Activated CD4-positive, alpha-beta T cell treated with anti-CD3 and anti-CD28 coated beads, Interleukin-2, amount 10 ng/mL, durations not matched to agents 24 days and 14 days (primary cell): ENCODE data around the gene E2F3. TPM values are rescaled to one million over a fixed set of nuclear protein-coding genes. Genes with fewer than 3 reads are reported as not detected.
A peak's percentile ranks its signal among the peaks of the same experiment; 100 is the strongest.
"Not testable (repeated sequence)": the region's sequence is repeated elsewhere in the genome, so short reads cannot be mapped to it uniquely, and the experiment has no call there.

Experiments used
- DNase-seq: peaks from one replicate; pipeline ENCODE4 v3.0.0; 2022
- H3K27ac Mint-ChIP-seq: one replicate; pipeline ENCODE4 v1.8.0; 2022; ENCODE audit warnings: mild to moderate bottlenecking, mixed read lengths
- H3K27me3 Mint-ChIP-seq: one replicate; pipeline ENCODE4 v1.8.0; 2022; ENCODE audit warnings: mixed read lengths
- H3K36me3 Mint-ChIP-seq: one replicate; pipeline ENCODE4 v1.8.0; 2022; ENCODE audit warnings: low read depth, mild to moderate bottlenecking, mixed read lengths
- H3K4me1 Mint-ChIP-seq: one replicate; pipeline ENCODE4 v1.8.0; 2021; ENCODE audit warnings: mixed read lengths
- H3K4me3 Mint-ChIP-seq: one replicate; pipeline ENCODE4 v1.8.0; 2022; ENCODE audit warnings: mild to moderate bottlenecking, moderate library complexity, mixed read lengths
- H3K9me3 Mint-ChIP-seq: one replicate; pipeline ENCODE4 v1.8.0; 2021; ENCODE audit warnings: mixed read lengths
- intact Hi-C: fragments of 100-400 bp; cut with micrococcal nuclease; formaldehyde crosslinking; loops from one replicate; pipeline ENCODE4 v1.15.1; 2023
- total RNA-seq: library from RNA; stranded (reverse); gene quantifications from 2 replicates; pipeline ENCODE4 v1.2.3, GENCODE V29; 2022

Gene E2F3
- total RNA-seq, 1 donor from 2014 or later = 28.0 TPM

DNA sequence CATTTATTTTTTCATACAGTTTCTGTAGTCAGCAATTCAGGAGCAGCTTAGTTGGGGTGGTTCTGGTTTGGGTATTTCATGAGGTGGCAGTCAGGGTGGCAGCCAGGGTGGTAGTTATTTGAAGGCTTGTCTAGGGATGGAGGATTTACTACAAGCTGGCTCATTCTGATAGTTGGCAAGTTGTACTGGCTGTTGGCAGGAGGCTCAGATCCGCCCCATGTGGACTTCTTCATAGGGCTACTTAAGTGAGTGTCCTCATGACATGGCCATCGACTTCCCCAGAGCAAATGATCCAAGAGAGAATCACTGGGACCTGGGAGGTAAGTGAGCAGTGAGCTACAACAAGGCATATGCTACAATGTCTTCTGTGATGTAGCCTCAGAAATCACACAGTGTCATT lies 110.2 kb downstream of the E2F3 start:
- intact Hi-C loops = no loop called here
- no peaks in the 10 kb centered on the region for H3K36me3 Mint-ChIP-seq
- H3K4me3 Mint-ChIP-seq = no peak overlapping the region
- H3K4me1 Mint-ChIP-seq = no peaks in the 10 kb centered on the region
- peaks cover 15% of the 10 kb centered on the region for H3K27me3 Mint-ChIP-seq
- H3K27ac Mint-ChIP-seq = no peak overlapping the region
- H3K9me3 Mint-ChIP-seq = no peaks in the 10 kb centered on the region
- no peak for DNase-seq

DNA sequence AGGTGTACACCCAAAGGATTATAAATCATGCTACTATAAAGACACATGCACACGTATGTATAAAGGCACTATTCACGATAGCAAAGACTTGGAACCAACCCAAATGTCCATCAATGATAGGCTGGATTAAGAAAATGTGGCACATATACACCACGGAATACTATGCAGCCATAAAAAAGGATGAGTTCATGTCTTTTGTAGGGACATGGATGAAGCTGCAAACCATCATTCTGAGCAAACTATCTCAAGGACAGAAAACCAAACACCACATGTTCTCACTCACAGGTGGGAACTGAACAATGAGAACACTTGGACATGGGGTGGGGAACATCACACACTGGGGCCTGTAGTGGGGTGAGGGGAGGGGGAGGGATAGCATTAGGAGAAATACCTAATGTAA lies 123.5 kb downstream of the E2F3 start:
- H3K36me3 Mint-ChIP-seq, DNase-seq, H3K27ac Mint-ChIP-seq, intact Hi-C loops, H3K4me3 Mint-ChIP-seq, H3K9me3 Mint-ChIP-seq: not testable (repeated sequence)
- Mint-ChIP-seq H3K27me3 (peaks cover 13% of the 10 kb centered on the region), H3K4me1 (peaks cover 12% of the 10 kb centered on the region)

DNA sequence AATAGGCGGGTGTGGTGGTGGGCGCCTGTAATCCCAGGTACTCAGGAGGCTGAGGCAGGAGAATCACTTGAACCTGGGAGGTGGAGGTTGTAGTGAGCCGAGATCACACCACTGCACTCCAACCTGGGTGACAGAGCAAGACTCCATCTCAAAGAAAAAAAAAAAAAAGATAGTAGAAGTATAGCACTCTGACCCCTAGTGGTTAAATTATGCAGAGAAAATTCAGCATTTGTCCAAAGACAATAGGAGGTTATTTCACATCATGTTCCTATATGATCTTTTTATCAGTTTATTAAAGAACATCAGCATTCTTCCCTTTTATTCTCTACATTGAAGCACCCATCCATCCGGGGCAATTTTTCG lies 127.4 kb downstream of the E2F3 start:
- H3K4me3 Mint-ChIP-seq, H3K36me3 Mint-ChIP-seq, H3K9me3 Mint-ChIP-seq, H3K27me3 Mint-ChIP-seq: not testable (repeated sequence)
- Mint-ChIP-seq H3K27ac (peak overlapping the region; percentile 30), H3K4me1 (peaks cover 22% of the 10 kb centered on the region)
- DNase-seq = peak; percentile 68
- intact Hi-C loops = loop anchor here (1.0 to 2.0 kb wide), 3 partner anchors 238 to 436 kb away; partner anchors contain the start of gene MBOAT1

DNA sequence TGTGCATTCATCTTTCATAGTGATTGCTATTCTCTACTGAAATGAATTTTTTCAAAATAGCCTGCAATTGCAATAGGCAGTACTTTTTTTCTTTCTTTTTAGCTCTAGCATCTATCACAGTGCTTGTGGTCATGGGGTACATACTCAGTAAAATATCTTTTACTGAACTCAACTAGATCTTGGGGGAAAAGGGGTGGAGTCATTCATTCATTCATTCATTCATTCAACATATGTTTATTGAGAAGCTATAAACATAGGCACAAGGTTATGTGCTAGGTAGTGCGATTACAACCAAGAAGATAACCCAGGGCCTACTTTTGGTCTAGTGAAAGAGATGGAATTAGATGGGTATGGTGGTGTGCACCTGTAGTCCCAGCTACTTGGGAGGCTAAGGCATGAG lies 131.2 kb downstream of the E2F3 start:
- intact Hi-C loops = no loop called here
- H3K9me3 Mint-ChIP-seq = no peaks in the 10 kb centered on the region
- H3K27me3 Mint-ChIP-seq = peaks cover 2% of the 10 kb centered on the region
- peak overlapping the region; percentile 41 for H3K27ac Mint-ChIP-seq
- H3K4me1 Mint-ChIP-seq = peaks cover 38% of the 10 kb centered on the region
- no peak for DNase-seq
- H3K4me3 Mint-ChIP-seq = no peak overlapping the region
- H3K36me3 Mint-ChIP-seq = peaks cover 13% of the 10 kb centered on the region

DNA sequence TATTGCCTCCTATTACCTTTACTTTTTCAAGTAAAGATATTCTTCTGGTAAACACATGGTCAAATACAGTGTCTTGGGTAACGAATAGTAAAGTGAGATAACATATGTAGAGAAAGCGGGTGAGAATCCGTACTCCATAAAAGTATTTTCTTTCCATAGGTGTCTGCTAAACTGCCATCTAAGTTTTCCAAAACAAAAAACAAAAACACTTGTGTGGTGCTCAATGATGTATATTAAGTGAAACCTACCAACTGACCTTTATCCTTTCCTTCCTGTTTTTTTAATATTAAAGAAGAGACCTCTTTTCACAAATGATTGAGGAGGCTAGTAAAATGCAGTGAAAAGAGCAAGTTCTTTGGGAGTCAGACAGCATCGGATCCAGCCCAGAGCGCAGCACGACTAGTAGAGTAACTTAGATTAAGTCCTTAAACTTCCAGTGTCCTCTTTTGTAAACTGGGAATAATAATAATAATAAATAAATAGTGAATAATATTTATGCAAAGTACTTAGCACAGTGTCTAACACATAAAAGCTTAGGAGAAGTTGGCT lies 132.1 kb downstream of the E2F3 start:
- H3K27me3 Mint-ChIP-seq = peaks cover 2% of the 10 kb centered on the region
- no peaks in the 10 kb centered on the region for H3K9me3 Mint-ChIP-seq
- DNase-seq = no peak
- H3K36me3 Mint-ChIP-seq = peaks cover 15% of the 10 kb centered on the region
- peak overlapping the region; percentile 96 for H3K4me3 Mint-ChIP-seq
- H3K27ac Mint-ChIP-seq = peak overlapping the region; percentile 95
- peaks cover 36% of the 10 kb centered on the region for H3K4me1 Mint-ChIP-seq
- intact Hi-C loops = loop anchor here (1.0 to 2.0 kb wide), 4 partner anchors 9 to 905 kb away; partner anchors contain the start of gene E2F3

DNA sequence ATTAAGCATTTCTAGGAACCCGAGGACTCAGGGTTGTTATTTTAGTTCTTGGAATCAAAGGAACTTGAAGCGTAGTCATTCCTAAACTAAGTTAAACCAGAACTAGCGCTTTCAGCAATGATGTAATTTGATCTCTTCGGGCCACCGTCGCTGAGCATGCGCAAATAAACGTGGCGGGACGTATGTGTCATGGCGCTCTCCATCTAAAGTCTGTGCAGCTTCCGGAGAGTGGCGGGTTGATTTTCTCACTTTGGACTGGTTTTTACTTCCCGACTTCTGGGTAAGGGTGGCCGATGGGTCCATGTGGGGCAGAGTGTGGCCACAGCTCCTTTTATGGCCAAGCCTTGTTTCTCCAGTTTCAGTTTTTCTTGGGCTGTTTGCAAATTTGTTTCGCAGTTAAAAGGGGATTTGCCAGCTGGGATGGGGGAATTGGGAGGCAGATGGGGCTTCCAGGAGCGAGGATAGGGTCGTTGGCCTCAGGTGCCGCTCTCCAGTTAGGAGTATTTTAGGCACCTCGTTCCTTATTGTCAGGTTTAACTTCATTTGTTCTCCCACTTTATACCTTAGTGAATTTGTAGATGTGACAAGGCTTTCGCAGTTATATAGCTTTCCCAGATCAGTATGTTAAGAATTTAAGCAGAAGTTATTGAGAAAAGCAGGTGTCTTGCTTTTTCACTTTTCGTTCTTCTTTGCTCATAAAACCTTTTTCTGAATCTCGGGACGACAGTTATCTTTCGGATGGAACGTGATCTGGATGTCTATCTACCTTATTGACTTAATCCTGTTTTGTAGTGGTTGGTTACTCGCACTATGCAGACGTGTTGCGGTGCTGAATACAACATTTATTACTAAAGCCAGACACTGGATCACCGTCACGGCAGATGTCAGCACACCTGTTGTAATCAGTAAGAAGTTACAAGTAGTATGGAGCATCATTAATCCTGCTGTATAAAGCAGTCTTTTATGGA lies 132.9 kb downstream of the E2F3 start, which contains the start of gene CDKAL1:
Gene CDKAL1 (plus strand): TSS at position 163 of the 968 bp plus-strand sequence. CDS start 11,894 bp downstream, outside the sequence.
- DNase-seq = peak; percentile 97

DNA sequence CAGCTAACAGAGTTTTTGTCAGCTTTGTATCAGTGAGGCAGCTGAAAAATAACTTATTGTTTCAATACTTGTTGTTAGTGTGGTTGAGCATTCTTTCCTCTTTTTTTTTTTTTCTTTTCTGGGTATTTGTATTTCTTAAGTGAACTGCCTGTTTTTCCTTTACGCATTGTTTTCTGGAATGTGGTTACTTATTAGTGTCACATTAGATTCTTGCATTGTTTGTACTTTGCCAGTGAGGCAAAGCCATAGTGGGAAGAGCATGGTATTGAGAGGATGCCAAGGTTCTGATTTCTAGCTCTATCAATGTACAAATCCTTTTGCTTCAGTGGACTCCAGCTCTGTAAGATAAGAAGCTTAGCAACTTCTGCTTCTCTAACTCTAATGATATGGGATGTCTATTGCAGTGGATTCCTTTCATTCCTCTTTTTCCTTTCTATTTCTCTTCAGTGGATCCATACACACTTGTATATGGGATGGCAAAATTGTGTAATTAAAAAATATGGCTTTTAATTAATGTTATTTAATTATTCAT lies 136.5 kb downstream of the E2F3 start:
- H3K27me3 Mint-ChIP-seq = no peaks in the 10 kb centered on the region
- H3K4me1 Mint-ChIP-seq = peaks cover 48% of the 10 kb centered on the region
- no peak overlapping the region for H3K27ac Mint-ChIP-seq
- no peaks in the 10 kb centered on the region for H3K9me3 Mint-ChIP-seq
- H3K36me3 Mint-ChIP-seq = peaks cover 36% of the 10 kb centered on the region
- no peak for DNase-seq
- no peak overlapping the region for H3K4me3 Mint-ChIP-seq
- intact Hi-C loops = no loop called here

More for the DNA sequence above, 132.9 kb downstream of the E2F3 start, which contains the start of gene CDKAL1:
- Mint-ChIP-seq H3K27ac (peak within 1 kb of the TSS; percentile 95), H3K27me3 (peaks cover 2% of the 10 kb centered on the region), H3K36me3 (peaks cover 19% of the 10 kb centered on the region), H3K4me1 (peaks cover 37% of the 10 kb centered on the region), H3K9me3 (no peaks in the 10 kb centered on the region), H3K4me3 (peak within 1 kb of the TSS; percentile 96)
- intact Hi-C loops = loop anchor here (1.0 to 2.0 kb wide), 4 partner anchors 9 to 904 kb away; partner anchors contain the start of gene E2F3

DNA sequence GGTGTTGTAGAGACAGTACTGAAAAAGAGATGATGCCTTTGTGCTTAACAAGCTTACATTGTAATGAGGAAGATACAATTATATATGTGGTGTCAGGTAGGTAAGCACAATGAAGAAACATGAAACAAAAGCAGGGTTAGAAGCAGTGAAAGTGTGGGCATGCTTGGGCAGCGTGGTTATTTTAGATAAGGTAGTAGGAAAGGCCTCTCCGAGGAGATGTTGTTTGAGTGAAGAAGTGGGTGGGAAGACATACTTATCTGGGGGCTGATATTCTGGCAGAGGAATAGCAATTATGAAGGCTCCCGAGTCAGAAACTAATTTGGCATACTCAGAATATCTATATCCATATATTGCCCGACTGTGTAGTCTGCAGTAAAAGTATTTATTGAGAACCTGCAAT lies 137.2 kb downstream of the E2F3 start:
- Mint-ChIP-seq H3K36me3 (peaks cover 38% of the 10 kb centered on the region), H3K27ac (no peak overlapping the region)
- intact Hi-C loops = no loop called here

DNA sequence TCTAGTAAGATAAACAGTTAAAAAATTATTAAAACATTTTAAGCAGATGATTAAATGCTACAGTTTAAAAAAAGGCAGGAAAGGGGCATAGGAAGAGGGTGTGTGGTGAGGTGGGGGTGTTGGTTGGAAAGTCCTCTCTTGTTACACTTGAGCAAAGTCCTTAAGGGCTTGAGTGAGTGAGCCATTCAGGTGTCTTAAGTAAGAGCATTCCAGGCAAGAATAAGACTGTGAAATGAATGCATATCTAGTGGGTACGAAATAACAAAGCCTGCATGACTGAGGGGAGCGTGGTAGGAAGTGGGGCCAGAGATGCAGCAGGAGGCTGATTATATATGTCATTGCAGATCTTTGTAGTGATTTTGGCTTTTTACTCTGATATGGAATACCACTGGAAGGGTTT lies 137.7 kb downstream of the E2F3 start:
- peaks cover 36% of the 10 kb centered on the region for H3K36me3 Mint-ChIP-seq
- H3K27ac Mint-ChIP-seq = no peak overlapping the region
- no peaks in the 10 kb centered on the region for H3K27me3 Mint-ChIP-seq
- H3K4me1 Mint-ChIP-seq = peaks cover 47% of the 10 kb centered on the region
- no peaks in the 10 kb centered on the region for H3K9me3 Mint-ChIP-seq
- no peak for DNase-seq
- intact Hi-C loops = no loop called here
- no peak overlapping the region for H3K4me3 Mint-ChIP-seq

More for the DNA sequence above, 137.2 kb downstream of the E2F3 start:
- Mint-ChIP-seq H3K9me3 (no peaks in the 10 kb centered on the region), H3K4me3 (no peak overlapping the region), H3K27me3 (no peaks in the 10 kb centered on the region), H3K4me1 (peaks cover 46% of the 10 kb centered on the region)
- DNase-seq = no peak

DNA sequence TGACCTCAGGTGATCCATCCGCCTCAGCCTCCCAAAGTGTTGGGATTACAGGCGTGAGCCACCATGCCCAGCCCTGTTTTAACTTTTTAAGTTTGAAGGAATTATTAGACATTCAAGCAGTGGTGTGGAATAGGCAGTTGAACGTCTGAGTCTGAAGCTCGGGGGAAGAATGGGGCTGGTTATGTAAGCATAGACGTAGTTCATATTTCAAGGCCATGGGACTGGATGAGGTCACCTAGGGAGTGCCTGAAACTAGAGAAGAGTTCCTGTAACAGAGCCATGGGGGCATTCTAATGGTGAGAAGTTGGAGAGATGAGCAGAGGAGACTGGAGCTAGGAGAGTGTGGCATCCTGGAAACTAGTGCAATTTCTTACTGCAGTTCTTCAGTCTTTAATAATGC lies 139.0 kb downstream of the E2F3 start:
- H3K4me3 Mint-ChIP-seq = no peak overlapping the region
- peak; percentile 44 for DNase-seq
- H3K4me1 Mint-ChIP-seq = peaks cover 45% of the 10 kb centered on the region
- H3K9me3 Mint-ChIP-seq = no peaks in the 10 kb centered on the region
- H3K27me3 Mint-ChIP-seq = no peaks in the 10 kb centered on the region
- H3K36me3 Mint-ChIP-seq = peaks cover 40% of the 10 kb centered on the region
- intact Hi-C loops = no loop called here
- H3K27ac Mint-ChIP-seq = no peak overlapping the region

DNA sequence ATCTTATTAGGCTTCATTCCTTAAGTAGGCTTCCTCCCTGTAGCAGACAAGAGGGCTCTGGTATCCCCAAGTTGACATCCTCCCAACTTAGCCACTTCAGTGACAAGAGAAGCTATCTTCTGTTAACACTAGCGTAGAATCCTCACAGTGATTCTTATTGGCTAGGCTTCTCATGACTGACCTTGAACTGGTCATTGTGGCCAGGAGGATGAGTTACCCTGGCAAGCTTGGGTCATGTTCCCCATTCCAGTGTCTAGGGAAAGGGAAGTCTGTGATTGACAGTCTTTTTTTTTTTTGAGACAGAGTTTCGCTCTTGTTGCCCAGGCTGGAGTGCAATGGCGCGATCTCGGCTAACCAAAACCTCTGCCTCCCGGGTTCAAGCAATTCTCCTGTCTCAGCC lies 139.7 kb downstream of the E2F3 start:
- peaks cover 44% of the 10 kb centered on the region for H3K4me1 Mint-ChIP-seq
- no peak overlapping the region for H3K27ac Mint-ChIP-seq
- no peak overlapping the region for H3K4me3 Mint-ChIP-seq
- peaks cover 42% of the 10 kb centered on the region for H3K36me3 Mint-ChIP-seq
- H3K9me3 Mint-ChIP-seq = no peaks in the 10 kb centered on the region
- no peaks in the 10 kb centered on the region for H3K27me3 Mint-ChIP-seq
- no peak for DNase-seq
- intact Hi-C loops = no loop called here

DNA sequence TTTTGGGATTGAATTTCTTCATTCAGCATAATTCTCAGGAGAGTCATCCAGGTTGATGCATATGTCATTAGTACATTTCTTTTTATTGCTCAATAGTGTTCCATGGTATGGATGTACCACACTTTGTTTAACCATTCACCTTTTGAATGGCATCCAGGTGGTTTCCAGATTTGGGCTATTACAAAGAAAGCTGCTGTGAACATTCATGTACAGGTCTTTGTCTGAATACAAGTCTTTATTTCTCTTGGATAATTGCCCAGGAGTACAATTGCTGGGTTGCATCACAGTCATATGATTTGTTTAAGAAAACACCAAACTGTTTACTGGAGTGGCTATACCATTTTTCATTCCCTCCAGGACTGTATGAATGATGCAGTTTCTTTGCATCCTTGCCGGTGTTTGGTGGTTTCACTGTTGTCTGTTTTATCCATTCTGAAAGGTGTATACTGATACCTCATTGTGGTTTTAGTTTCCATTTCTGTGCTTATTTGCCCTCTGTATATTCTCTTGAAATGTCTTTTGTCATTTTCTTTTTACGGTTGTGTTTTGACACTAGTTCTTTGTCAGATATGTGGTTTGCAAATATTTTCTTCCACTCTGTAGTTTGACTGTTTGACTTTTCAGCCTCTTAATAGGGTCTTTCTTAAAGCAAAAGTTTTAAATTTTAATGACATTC lies 141.4 kb downstream of the E2F3 start:
- intact Hi-C loops = loop anchor here (1.0 to 2.0 kb wide), 6 partner anchors 9 to 896 kb away; partner anchors contain the start of gene CDKAL1
- Mint-ChIP-seq H3K4me3 (peak overlapping the region; percentile 38), H3K9me3 (no peaks in the 10 kb centered on the region), H3K36me3 (peaks cover 47% of the 10 kb centered on the region), H3K4me1 (peaks cover 43% of the 10 kb centered on the region), H3K27me3 (no peaks in the 10 kb centered on the region), H3K27ac (peak overlapping the region; percentile 88)
- DNase-seq = peak; percentile 82
